ENCODE measurements around the gene CCSAP.
"Not testable (repeated sequence)": the region's sequence is repeated elsewhere in the genome, so short reads cannot be mapped to it uniquely, and the experiment has no call there.

CCSAP gene

GRCh38 chr1:229364207-229365065, 21.6 kb upstream of the CCSAP start:
- DNase-seq (ENCODE audit: low read depth, low spot score): no peak

GRCh38 chr1:229363723-229364122, 20.9 kb upstream of the CCSAP start:
- DNase-seq (ENCODE audit: low read depth, low spot score): peak; percentile 36

GRCh38 chr1:229360420-229360819, 17.6 kb upstream of the CCSAP start:
- DNase-seq (ENCODE audit: low read depth, low spot score): no peak

DNA sequence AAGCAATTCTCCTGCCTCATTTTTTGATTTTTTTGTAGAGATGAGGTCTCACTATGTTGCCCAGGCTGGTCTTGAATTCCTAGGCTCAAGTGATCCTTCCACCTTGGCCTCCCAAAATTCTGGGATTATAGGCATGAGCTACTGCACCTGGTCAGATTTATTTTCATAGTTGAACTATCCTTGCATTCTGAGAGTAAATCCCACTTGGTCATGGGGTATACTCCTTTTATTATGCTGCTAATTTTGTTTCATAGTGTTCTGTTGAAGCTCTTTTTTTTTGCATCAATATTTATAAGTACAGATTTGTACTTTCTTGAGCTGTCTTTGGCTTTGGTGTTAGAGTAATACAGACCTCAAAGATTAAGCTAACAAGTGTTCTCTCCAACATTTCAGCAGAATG, 12.8 kb upstream of the CCSAP start:
- DNase-seq (ENCODE audit: low read depth, low spot score): no peak

GRCh38 chr1:229354226-229354625, 11.4 kb upstream of the CCSAP start:
- no peak for DNase-seq (ENCODE audit: low read depth, low spot score)

- no peak for DNase-seq (ENCODE audit: low read depth, low spot score)
Observed at GRCh38 chr1:229352975-229353374, 10.1 kb upstream of the CCSAP start.

- DNase-seq (ENCODE audit: low read depth, low spot score): no peak
Observed at GRCh38 chr1:229349463-229350385, 6.9 kb upstream of the CCSAP start.

- no peak for DNase-seq (ENCODE audit: low read depth, low spot score)
Observed at GRCh38 chr1:229347528-229347927, 4.7 kb upstream of the CCSAP start.

- DNase-seq (ENCODE audit: low read depth, low spot score): peak; percentile 22
Observed at GRCh38 chr1:229344937-229345684, 2.3 kb upstream of the CCSAP start.

DNA sequence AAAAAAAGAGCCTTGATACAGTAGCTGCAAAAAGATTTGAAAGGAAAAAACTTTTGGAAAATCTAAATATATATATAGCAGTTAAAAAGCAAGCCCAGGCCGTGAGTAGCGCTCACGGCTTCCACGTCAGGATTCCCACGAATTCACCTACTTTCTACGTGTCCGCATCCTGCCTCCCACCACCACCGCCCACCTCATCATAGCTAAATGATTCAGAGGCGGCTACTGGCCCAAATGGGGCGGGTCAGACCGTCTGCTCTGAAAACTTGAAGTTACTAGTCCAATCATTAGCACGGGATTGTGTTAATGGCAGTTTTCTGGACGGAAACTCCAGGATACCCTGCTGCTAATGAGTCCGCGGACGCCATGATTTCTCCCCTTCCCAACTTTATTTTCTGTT, 1.3 kb upstream of the CCSAP start:
- no peak for DNase-seq (ENCODE audit: low read depth, low spot score)

GRCh38 chr1:229341774-229342655, 832 bp downstream of the CCSAP start:
- DNase-seq (ENCODE audit: low read depth, low spot score): peak; percentile 89

DNA sequence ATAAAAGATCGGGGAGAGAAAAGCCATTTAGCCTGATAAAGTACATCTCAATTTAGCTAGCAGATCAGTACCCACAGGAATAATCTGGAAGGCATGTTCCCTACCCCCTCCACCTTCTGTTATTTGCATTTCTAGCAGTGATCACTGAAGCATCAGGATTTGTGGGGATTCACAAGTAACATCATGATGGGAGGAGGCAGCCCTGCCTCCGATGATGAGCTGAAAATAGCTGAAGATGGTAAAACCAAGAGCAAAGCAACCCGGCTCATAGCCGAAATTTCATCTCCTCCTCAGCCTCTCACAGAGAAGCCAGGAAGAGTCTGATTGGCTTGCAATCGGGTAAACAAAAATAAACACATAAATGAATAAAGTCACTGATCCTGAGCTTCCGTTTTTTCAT, 2.4 kb downstream of the CCSAP start:
- no peak for DNase-seq (ENCODE audit: low read depth, low spot score)

- DNase-seq (ENCODE audit: low read depth, low spot score): no peak
Observed at GRCh38 chr1:229339520-229339919, 3.3 kb downstream of the CCSAP start.

GRCh38 chr1:229339086-229339485, 3.8 kb downstream of the CCSAP start:
- DNase-seq (ENCODE audit: low read depth, low spot score): no peak

GRCh38 chr1:229336345-229336744, 6.5 kb downstream of the CCSAP start:
- DNase-seq (ENCODE audit: low read depth, low spot score): no peak

GRCh38 chr1:229334716-229335115, 8.1 kb downstream of the CCSAP start:
- no peak for DNase-seq (ENCODE audit: low read depth, low spot score)

- no peak for DNase-seq (ENCODE audit: low read depth, low spot score)
Observed at GRCh38 chr1:229334269-229334668, 8.6 kb downstream of the CCSAP start.

DNA sequence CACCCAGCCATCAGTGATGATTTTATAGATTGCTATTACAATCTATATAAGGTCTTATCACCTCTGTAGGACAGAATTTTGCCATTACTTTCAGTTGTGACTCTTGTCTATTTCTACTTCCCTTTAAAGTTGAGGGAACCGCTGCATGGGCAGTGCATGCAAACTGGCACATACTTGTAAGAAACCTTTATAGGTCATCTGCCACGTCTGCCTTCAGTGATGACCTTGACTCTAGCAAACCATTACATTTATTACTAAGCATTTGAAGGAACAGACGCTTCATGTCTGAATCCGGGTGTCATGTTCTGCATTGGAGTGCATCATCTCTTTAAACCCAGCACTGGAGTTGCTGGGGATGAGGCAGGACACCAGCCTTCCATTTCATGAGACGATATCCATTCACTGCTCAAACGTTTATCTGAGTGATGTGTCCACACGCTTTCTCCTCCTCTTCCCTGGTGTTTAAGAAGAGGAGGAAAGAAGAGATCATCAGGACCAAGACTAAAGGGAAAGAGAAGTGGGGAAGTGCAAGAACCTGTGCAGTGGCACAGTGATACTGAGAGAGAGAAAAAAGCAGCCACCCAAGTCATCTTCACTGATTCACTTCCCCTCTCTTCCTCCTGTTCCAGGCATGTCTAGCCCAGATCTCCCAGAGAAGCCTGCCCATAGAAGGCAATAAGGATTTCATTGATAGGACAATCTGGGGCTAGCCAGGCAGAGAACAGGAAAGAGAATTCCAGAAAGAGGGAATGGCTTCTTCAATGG, 14.1 kb downstream of the CCSAP start:
- no peak for DNase-seq (ENCODE audit: low read depth, low spot score)

DNA sequence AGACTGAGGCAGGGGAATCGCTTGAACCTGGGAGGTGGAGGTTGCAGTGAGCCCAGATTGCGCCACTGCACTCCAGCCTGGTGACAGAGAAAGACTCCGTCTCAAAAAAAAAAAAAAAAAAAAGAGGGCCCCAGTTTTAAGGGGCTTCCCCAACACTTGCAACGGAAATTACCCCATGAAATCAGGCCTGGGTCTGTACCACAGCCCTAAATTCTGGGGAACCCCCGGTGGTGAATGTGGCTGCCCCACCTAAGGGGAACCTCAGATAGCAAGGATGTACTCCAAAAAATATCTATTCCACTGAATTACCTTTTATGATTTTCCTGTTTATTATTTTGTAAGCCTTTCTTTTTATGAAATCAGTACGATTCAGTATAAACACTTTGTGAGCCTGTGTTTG, 15.1 kb downstream of the CCSAP start:
- not testable (repeated sequence) for DNase-seq (ENCODE audit: low read depth, low spot score)

- no peak for DNase-seq (ENCODE audit: low read depth, low spot score)
Observed at GRCh38 chr1:229326601-229327000, 16.2 kb downstream of the CCSAP start.
